HEK293 (cell line): ENCODE results near the gene BATF3.

ENCODE experiments used
- CTCF ChIA-PET: fragments of 350-600 bp; formaldehyde crosslinking; extraction: SDS; loops from one replicate; lab custom pipeline; 2021; ENCODE audit warnings: antibody characterized with exemption; lab: Yijun Ruan, JAX
- POLR2A ChIA-PET: fragments of 300-600 bp; formaldehyde crosslinking; extraction: SDS; loops from one replicate; lab custom pipeline; 2020; ENCODE audit warnings: antibody characterized with exemption, inconsistent platforms; lab: Yijun Ruan, JAX
- H3K27ac ChIP-seq: fragments of 200-500 bp; sonication (Bioruptor generic); 2 replicates; pipeline ENCODE4 v1.5.1; 2014; ENCODE audit warnings: low read depth, low read length, control low read depth, inconsistent platforms; ENCODE audit errors: extremely low read depth
- H3K36me3 ChIP-seq, 2 experiments: fragments of 200-500 bp in 1 of 2; sonication (Bioruptor generic) in 1 of 2; 1 replicate in 1 of 2; 2 replicates in 1 of 2; pipeline ENCODE4 v1.5.1; 2014 to 2017; ENCODE audit warnings: inconsistent platforms in 2 of 2, low read length in 2 of 2; ENCODE audit not compliant: control insufficient read depth in 2 of 2, insufficient read depth in 1 of 2
- H3K4me1 ChIP-seq: fragments of 200-500 bp; sonication (Bioruptor generic); 2 replicates; pipeline ENCODE4 v1.5.1; 2014; ENCODE audit warnings: mild to moderate bottlenecking, low read length, inconsistent platforms; ENCODE audit not compliant: control insufficient read depth, insufficient read depth
- H3K4me3 ChIP-seq: 2 replicates; pipeline ENCODE4 v1.5.1; 2011; ENCODE audit warnings: low read depth, mild to moderate bottlenecking, control low read depth, low read length, moderate library complexity
- H3K9me3 ChIP-seq: fragments of 200-500 bp; sonication (Bioruptor generic); 2 replicates; pipeline ENCODE4 v1.5.1; 2014; ENCODE audit warnings: low read depth, low read length, inconsistent platforms; ENCODE audit not compliant: control insufficient read depth, insufficient read depth
- BCL11B ChIP-seq: fragments of 450-650 bp; formaldehyde crosslinking; IDR thresholded peaks from 2 replicates; pipeline ENCODE4 v1.5.1; 2016; ENCODE audit warnings: low read depth, missing biosample characterization, missing genetic modification characterization
- EGR2 ChIP-seq: fragments of 450-650 bp; formaldehyde crosslinking; IDR thresholded peaks from 2 replicates; pipeline ENCODE4 v1.5.1; 2016; ENCODE audit warnings: low read depth, missing biosample characterization, missing genetic modification characterization
- GLIS1 ChIP-seq: fragments of 450-650 bp; formaldehyde crosslinking; IDR thresholded peaks from 2 replicates; pipeline ENCODE4 v1.5.1; 2016; ENCODE audit warnings: missing biosample characterization, missing genetic modification characterization
- GLIS2 ChIP-seq: fragments of 450-650 bp; formaldehyde crosslinking; IDR thresholded peaks from 2 replicates; pipeline ENCODE4 v1.5.1; 2016; ENCODE audit warnings: missing biosample characterization, missing genetic modification characterization
- HOXC10 ChIP-seq: sonication (generic); formaldehyde crosslinking; IDR thresholded peaks from 2 replicates; pipeline ENCODE4 v1.8.1; 2023; ENCODE audit warnings: mild to moderate bottlenecking, missing genetic modification reagents
- KLF1 ChIP-seq: fragments of 450-650 bp; formaldehyde crosslinking; IDR thresholded peaks from 2 replicates; pipeline ENCODE4 v1.5.1; 2016; ENCODE audit warnings: missing biosample characterization, missing genetic modification characterization
- KLF16 ChIP-seq: fragments of 450-650 bp; formaldehyde crosslinking; IDR thresholded peaks from 2 replicates; pipeline ENCODE4 v1.5.1; 2017; ENCODE audit warnings: missing biosample characterization, missing genetic modification characterization
- KLF7 ChIP-seq: fragments of 450-650 bp; formaldehyde crosslinking; IDR thresholded peaks from 2 replicates; pipeline ENCODE4 v1.5.1; 2016; ENCODE audit warnings: missing biosample characterization, missing genetic modification characterization, borderline replicate concordance
- KLF8 ChIP-seq: fragments of 450-650 bp; formaldehyde crosslinking; IDR thresholded peaks from 2 replicates; pipeline ENCODE4 v1.5.1; 2016; ENCODE audit warnings: missing biosample characterization, missing genetic modification characterization
- KLF9 ChIP-seq: fragments of 450-650 bp; formaldehyde crosslinking; IDR thresholded peaks from 2 replicates; pipeline ENCODE4 v1.5.1; 2016; ENCODE audit warnings: missing biosample characterization, missing genetic modification characterization, low read depth
- PATZ1 ChIP-seq: fragments of 450-650 bp; formaldehyde crosslinking; IDR thresholded peaks from 2 replicates; pipeline ENCODE4 v1.5.1; 2016; ENCODE audit warnings: missing biosample characterization, missing genetic modification characterization
- PRDM1 ChIP-seq: fragments of 450-650 bp; formaldehyde crosslinking; IDR thresholded peaks from 2 replicates; pipeline ENCODE4; 2016; ENCODE audit warnings: missing biosample characterization, missing genetic modification characterization
- SCRT1 ChIP-seq: fragments of 450-650 bp; formaldehyde crosslinking; IDR thresholded peaks from 2 replicates; pipeline ENCODE4 v1.5.1; 2016; ENCODE audit warnings: missing biosample characterization, missing genetic modification characterization, borderline replicate concordance
- SP2 ChIP-seq: fragments of 450-650 bp; formaldehyde crosslinking; IDR thresholded peaks from 2 replicates; pipeline ENCODE4 v1.5.1; 2016; ENCODE audit warnings: missing biosample characterization, missing genetic modification characterization
- SP3 ChIP-seq: fragments of 450-650 bp; formaldehyde crosslinking; IDR thresholded peaks from 2 replicates; pipeline ENCODE4 v1.5.1; 2016; ENCODE audit warnings: missing biosample characterization, missing genetic modification characterization
- SP7 ChIP-seq: fragments of 450-650 bp; formaldehyde crosslinking; IDR thresholded peaks from 2 replicates; pipeline ENCODE4 v1.5.1; 2016; ENCODE audit warnings: missing biosample characterization, missing genetic modification characterization
- TCF7L2 ChIP-seq: IDR thresholded peaks from 2 replicates; pipeline ENCODE4 v1.6.1; 2011; ENCODE audit warnings: low read depth, mild to moderate bottlenecking, inconsistent platforms, low read length, moderate library complexity, borderline replicate concordance
- YY1 ChIP-seq: fragments of 450-650 bp; formaldehyde crosslinking; IDR thresholded peaks from 2 replicates; pipeline ENCODE4 v1.5.1; 2018; ENCODE audit warnings: missing biosample characterization, missing genetic modification characterization
- ZBTB26 ChIP-seq: fragments of 450-650 bp; formaldehyde crosslinking; optimal IDR thresholded peaks from 2 replicates; pipeline ENCODE3; 2016; ENCODE audit warnings: missing biosample characterization, mild to moderate bottlenecking, missing genetic modification characterization
- ZBTB8A ChIP-seq: fragments of 450-650 bp; formaldehyde crosslinking; IDR thresholded peaks from 2 replicates; pipeline ENCODE4 v1.5.1; 2016; ENCODE audit warnings: missing biosample characterization, missing genetic modification characterization
- ZFP37 ChIP-seq: fragments of 450-650 bp; formaldehyde crosslinking; IDR thresholded peaks from 2 replicates; pipeline ENCODE4 v1.5.1; 2016; ENCODE audit warnings: missing biosample characterization, missing genetic modification characterization
- ZIC2 ChIP-seq: fragments of 450-650 bp; formaldehyde crosslinking; IDR thresholded peaks from 2 replicates; pipeline ENCODE4 v1.5.1; 2016; ENCODE audit warnings: missing biosample characterization, missing genetic modification characterization
- ZNF175 ChIP-seq: fragments of 450-650 bp; formaldehyde crosslinking; IDR thresholded peaks from 2 replicates; pipeline ENCODE4 v1.5.1; 2016; ENCODE audit warnings: missing biosample characterization, missing genetic modification characterization
- ZNF184 ChIP-seq: fragments of 450-650 bp; IDR thresholded peaks from 2 replicates; pipeline ENCODE4 v1.5.1; 2018; ENCODE audit warnings: missing biosample characterization, mild to moderate bottlenecking, missing genetic modification characterization
- ZNF248 ChIP-seq: fragments of 450-650 bp; formaldehyde crosslinking; IDR thresholded peaks from 2 replicates; pipeline ENCODE4 v1.5.1; 2017; ENCODE audit warnings: missing biosample characterization, missing genetic modification characterization
- ZNF335 ChIP-seq: fragments of 450-650 bp; formaldehyde crosslinking; conservative IDR thresholded peaks from 2 replicates; pipeline ENCODE4 v1.5.1; 2016; ENCODE audit warnings: missing biosample characterization, missing genetic modification characterization
- ZNF423 ChIP-seq: fragments of 450-650 bp; formaldehyde crosslinking; IDR thresholded peaks from 2 replicates; pipeline ENCODE4 v1.5.1; 2016; ENCODE audit warnings: missing biosample characterization, missing genetic modification characterization
- ZNF777 ChIP-seq: fragments of 450-650 bp; formaldehyde crosslinking; IDR thresholded peaks from 2 replicates; pipeline ENCODE4 v1.5.1; 2017; ENCODE audit warnings: missing biosample characterization, missing genetic modification characterization, borderline replicate concordance
- ZNF843 ChIP-seq: fragments of 450-650 bp; formaldehyde crosslinking; IDR thresholded peaks from 2 replicates; pipeline ENCODE4 v1.5.1; 2016; ENCODE audit warnings: missing biosample characterization, missing genetic modification characterization
- ZSCAN23 ChIP-seq: fragments of 450-650 bp; formaldehyde crosslinking; IDR thresholded peaks from 2 replicates; pipeline ENCODE4 v1.5.1; 2016; ENCODE audit warnings: missing biosample characterization, missing genetic modification characterization
- ZXDB ChIP-seq: fragments of 450-650 bp; formaldehyde crosslinking; IDR thresholded peaks from 2 replicates; pipeline ENCODE4 v1.5.1; 2016; ENCODE audit warnings: missing biosample characterization, missing genetic modification characterization
- TF ChIP-seq, protein P1 (sequence below): fragments of 450-650 bp; formaldehyde crosslinking; IDR thresholded peaks from 2 replicates; pipeline ENCODE4 v1.5.1; 2016; ENCODE audit warnings: missing biosample characterization, missing genetic modification characterization
- TF ChIP-seq, protein P2 (sequence below): fragments of 450-650 bp; formaldehyde crosslinking; IDR thresholded peaks from 2 replicates; pipeline ENCODE4 v1.5.1; 2016; ENCODE audit warnings: missing biosample characterization, missing genetic modification characterization

The BATF3 gene

DNA sequence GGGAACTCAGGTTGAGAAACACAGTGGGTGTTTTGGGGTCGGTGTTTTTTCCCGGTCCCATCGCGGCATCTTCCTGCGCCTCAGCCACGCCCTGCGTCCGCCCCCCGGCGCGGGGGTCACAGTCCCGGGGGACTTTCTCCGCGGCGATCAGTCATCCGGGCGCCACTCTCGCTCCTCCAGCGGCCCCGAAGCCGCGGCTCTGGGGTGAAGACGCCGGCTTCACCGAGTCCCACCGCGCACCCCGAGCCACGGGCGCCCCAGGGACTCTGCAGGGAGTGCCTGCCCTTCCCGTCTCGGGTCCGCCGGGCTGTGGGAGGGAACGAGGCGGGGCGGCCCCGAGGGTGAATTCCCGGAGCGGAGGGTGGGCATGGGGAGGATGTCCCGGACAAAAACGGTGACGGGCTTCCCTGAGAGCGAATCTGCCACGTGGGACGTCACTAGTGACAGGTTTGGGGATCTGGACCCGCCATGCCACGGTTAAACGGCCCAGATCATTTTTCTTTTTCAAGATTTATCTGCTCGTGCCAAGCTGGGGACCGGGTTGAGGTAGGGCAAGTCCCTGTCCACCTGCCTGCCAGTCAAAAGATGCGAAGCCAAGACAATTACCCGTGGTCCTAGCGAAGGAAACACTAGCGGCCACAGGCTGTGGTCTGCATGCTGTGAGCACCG, 717 bp upstream of the BATF3 start:
- Histone ChIP-seq H3K4me1 (peaks cover 8% of the 10 kb centered on the region), H3K9me3 (no peaks in the 10 kb centered on the region), H3K27ac (peak overlapping the region; percentile 63; the same call in 1 of the 2 replicates), H3K36me3 (peaks cover 0 to 3% of the 10 kb centered on the region in 2 experiments; a peak in 1 of 3 replicates), H3K4me3 (peak overlapping the region; percentile 47)
- POLR2A ChIA-PET = interaction anchor here (1.5 to 2.1 kb wide), 2 partner anchors 91 kb away, joined by 7 to 14 read pairs; partner anchors contain the start of genes ATF3, NSL1 and TATDN3
- CTCF ChIA-PET = interaction anchor here (0.7 to 2.1 kb wide), 5 partner anchors 16 to 1340 kb away, joined by 3 to 15 read pairs (median 4); no protein-coding TSS in a partner anchor
- TF ChIP-seq SP3 (tag by site-specific recombination) (peak; percentile 96), GLIS1 (tag by site-specific recombination) (peak; percentile 79), YY1 (tag by site-specific recombination) (0 out of 2 replicates have a peak, but pooled peaks have one; percentile 44), SP7 (peak; percentile 77), PRDM1 (tag by site-specific recombination) (peak; percentile 82), BCL11B (tag by site-specific recombination) (0 out of 2 replicates have a peak, but pooled peaks have one; percentile 6), ZSCAN23 (tag by site-specific recombination) (no peak), ZNF335 (tag by site-specific recombination) (peak; percentile 86), ZXDB (tag by site-specific recombination) (peak; percentile 66; the same call in 1 of the 2 replicates), ZFP37 (0 out of 2 replicates have a peak, but pooled peaks have one; percentile 65), TCF7L2 (no peak), KLF16 (tag by site-specific recombination) (peak; percentile 19; the same call in 1 of the 2 replicates), ZNF184 (tag by site-specific recombination) (no peak), KLF7 (peak; percentile 70; the same call in 1 of the 2 replicates), ZIC2 (tag by site-specific recombination) (peak; percentile 84), GLIS2 (tag by site-specific recombination) (peak; percentile 97), PATZ1 (tag by site-specific recombination) (peak; percentile 96), KLF1 (tag by site-specific recombination) (0 out of 2 replicates have a peak, but pooled peaks have one; percentile 52), ZNF843 (tag by site-specific recombination) (no peak), EGR2 (peak; percentile 59), ZBTB26 (peak; percentile 70), ZNF175 (tag by site-specific recombination) (no peak), HOXC10 (CRISPR knock-in tag) (no peak), SCRT1 (tag by site-specific recombination) (no peak), ZBTB8A (tag by site-specific recombination) (peak; percentile 78), ZNF777 (tag by site-specific recombination) (peak; percentile 61; the same call in 1 of the 2 replicates), ZNF423 (tag by site-specific recombination) (peak; percentile 97), KLF8 (tag by site-specific recombination) (peak; percentile 86), SP2 (tag by site-specific recombination) (peak; percentile 79), KLF9 (tag by site-specific recombination) (no peak), ZNF248 (tag by site-specific recombination) (no peak)
- TF ChIP-seq, protein P1, sequence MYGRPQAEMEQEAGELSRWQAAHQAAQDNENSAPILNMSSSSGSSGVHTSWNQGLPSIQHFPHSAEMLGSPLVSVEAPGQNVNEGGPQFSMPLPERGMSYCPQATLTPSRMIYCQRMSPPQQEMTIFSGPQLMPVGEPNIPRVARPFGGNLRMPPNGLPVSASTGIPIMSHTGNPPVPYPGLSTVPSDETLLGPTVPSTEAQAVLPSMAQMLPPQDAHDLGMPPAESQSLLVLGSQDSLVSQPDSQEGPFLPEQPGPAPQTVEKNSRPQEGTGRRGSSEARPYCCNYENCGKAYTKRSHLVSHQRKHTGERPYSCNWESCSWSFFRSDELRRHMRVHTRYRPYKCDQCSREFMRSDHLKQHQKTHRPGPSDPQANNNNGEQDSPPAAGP (tag by site-specific recombination) = 0 out of 2 replicates have a peak, but pooled peaks have one; percentile 10
- TF ChIP-seq, protein P2, sequence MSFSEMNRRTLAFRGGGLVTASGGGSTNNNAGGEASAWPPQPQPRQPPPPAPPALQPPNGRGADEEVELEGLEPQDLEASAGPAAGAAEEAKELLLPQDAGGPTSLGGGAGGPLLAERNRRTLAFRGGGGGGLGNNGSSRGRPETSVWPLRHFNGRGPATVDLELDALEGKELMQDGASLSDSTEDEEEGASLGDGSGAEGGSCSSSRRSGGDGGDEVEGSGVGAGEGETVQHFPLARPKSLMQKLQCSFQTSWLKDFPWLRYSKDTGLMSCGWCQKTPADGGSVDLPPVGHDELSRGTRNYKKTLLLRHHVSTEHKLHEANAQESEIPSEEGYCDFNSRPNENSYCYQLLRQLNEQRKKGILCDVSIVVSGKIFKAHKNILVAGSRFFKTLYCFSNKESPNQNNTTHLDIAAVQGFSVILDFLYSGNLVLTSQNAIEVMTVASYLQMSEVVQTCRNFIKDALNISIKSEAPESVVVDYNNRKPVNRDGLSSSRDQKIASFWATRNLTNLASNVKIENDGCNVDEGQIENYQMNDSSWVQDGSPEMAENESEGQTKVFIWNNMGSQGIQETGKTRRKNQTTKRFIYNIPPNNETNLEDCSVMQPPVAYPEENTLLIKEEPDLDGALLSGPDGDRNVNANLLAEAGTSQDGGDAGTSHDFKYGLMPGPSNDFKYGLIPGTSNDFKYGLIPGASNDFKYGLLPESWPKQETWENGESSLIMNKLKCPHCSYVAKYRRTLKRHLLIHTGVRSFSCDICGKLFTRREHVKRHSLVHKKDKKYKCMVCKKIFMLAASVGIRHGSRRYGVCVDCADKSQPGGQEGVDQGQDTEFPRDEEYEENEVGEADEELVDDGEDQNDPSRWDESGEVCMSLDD (tag by site-specific recombination) = peak; percentile 92
